ENCODE results near the gene TAB2. TPM values are rescaled to one million over a fixed set of nuclear protein-coding genes. Genes with fewer than 3 reads are reported as not detected.

Gene TAB2
- total RNA-seq, 1 experiment from 2014 or later: 56.7 TPM

- no peak overlapping the region for H3K9ac ChIP-seq (ENCODE audit: low read length)
- no peak overlapping the region for H3K4me3 ChIP-seq (replicated peaks in 1 of 2; ENCODE audit: low read depth in 1 of 2, low read length in 2 of 2)
- H3K4me2 ChIP-seq (ENCODE audit: low read length): peak overlapping the region; percentile 40; the same call in 1 of the 2 replicates
- TF ChIP-seq ATF3 (IDR thresholded peaks at IDR 0.05): no peak
- TF ChIP-seq CBX3 (IDR thresholded peaks at IDR 0.05; ENCODE audit: low read depth): peak; percentile 15; the same call in 1 of the 2 replicates
- H4K20me1 ChIP-seq (ENCODE audit: insufficient read depth): peaks cover 5% of the 10 kb centered on the region; the same call in 1 of the 2 replicates
- ChIA-PET RAD21 (ENCODE audit: low non-redundant PET in 1 of 2, low total read pairs in 2 of 2, uncharacterized antibody in 2 of 2, unreplicated experiment in 2 of 2) (no interaction called here), CTCF (no interaction called here), POLR2A (no interaction called here)
- ATAC-seq (no peak), DNase-seq (ENCODE audit: low read depth, low spot score) (no peak)
- no peak overlapping the region for H2AFZ ChIP-seq (ENCODE audit: low read depth, low read length, poor library complexity, severe bottlenecking)
- H3K36me3 ChIP-seq (ENCODE audit: control insufficient read depth in 1 of 2, insufficient read depth in 2 of 2, low read length in 2 of 2): no peaks in the 10 kb centered on the region
- H3K9me3 ChIP-seq (ENCODE audit: control insufficient read depth in 1 of 2, insufficient read depth in 1 of 2, low read depth in 1 of 2, low read length in 2 of 2): no peaks in the 10 kb centered on the region
- H3K27me3 ChIP-seq (ENCODE audit: insufficient read depth, low read length): no peaks in the 10 kb centered on the region
- H3K4me1 ChIP-seq (ENCODE audit: control insufficient read depth in 1 of 2, insufficient read depth in 2 of 2, low read length in 2 of 2): peaks cover 12 to 22% of the 10 kb centered on the region in 2 experiments
- H3K79me2 ChIP-seq (ENCODE audit: insufficient read depth, low read length): peaks cover 93% of the 10 kb centered on the region
- H3K27ac ChIP-seq (ENCODE audit: low read depth, low read length): no peak overlapping the region
- no TSS peak for BruUV-seq (replicated peaks)
- no peaks in the 10 kb centered on the region for H3K9me2 ChIP-seq (ENCODE audit: insufficient read depth)
- intact Hi-C loops (cut with micrococcal nuclease): no loop called here
Measured at GRCh38 chr6:149362289-149362688, 44.8 kb downstream of the TAB2 start.

DNA sequence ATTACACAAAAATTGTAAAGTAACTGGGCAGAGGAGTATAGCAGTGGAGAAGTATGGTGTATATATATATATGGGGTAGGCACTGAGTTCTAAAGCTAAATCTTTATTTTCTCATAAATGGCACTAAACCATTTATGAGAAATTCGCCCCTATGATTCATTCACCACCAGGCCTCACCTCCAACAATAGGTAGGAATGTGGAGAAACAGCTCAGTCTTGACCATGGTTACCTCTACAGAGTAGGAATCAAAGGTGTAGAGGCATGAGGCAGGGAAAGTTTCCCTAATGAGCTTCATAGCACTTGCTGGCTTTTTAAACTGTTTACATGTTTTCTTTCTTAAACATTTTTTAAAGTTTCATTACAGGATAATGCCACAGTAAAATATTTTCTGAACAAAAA, 45.6 kb downstream of the TAB2 start:
- Histone ChIP-seq H3K36me3 (ENCODE audit: control insufficient read depth in 1 of 2, insufficient read depth in 2 of 2, low read length in 2 of 2) (no peaks in the 10 kb centered on the region), H2AFZ (ENCODE audit: low read depth, low read length, poor library complexity, severe bottlenecking) (no peak overlapping the region), H3K4me2 (ENCODE audit: low read length) (peak overlapping the region; percentile 40), H3K27ac (ENCODE audit: low read depth, low read length) (no peak overlapping the region), H3K4me3 (replicated peaks in 1 of 2; ENCODE audit: low read depth in 1 of 2, low read length in 2 of 2) (no peak overlapping the region), H4K20me1 (ENCODE audit: insufficient read depth) (peaks cover 5% of the 10 kb centered on the region; the same call in 1 of the 2 replicates), H3K79me2 (ENCODE audit: insufficient read depth, low read length) (peaks cover 98% of the 10 kb centered on the region), H3K27me3 (ENCODE audit: insufficient read depth, low read length) (no peaks in the 10 kb centered on the region), H3K4me1 (ENCODE audit: control insufficient read depth in 1 of 2, insufficient read depth in 2 of 2, low read length in 2 of 2) (peaks cover 12 to 22% of the 10 kb centered on the region in 2 experiments), H3K9ac (ENCODE audit: low read length) (no peak overlapping the region), H3K9me2 (ENCODE audit: insufficient read depth) (no peaks in the 10 kb centered on the region), H3K9me3 (ENCODE audit: control insufficient read depth in 1 of 2, insufficient read depth in 1 of 2, low read depth in 1 of 2, low read length in 2 of 2) (no peaks in the 10 kb centered on the region)
- intact Hi-C loops (cut with micrococcal nuclease): no loop called here
- ChIA-PET CTCF (no interaction called here), POLR2A (no interaction called here), RAD21 (ENCODE audit: low non-redundant PET in 1 of 2, low total read pairs in 2 of 2, uncharacterized antibody in 2 of 2, unreplicated experiment in 2 of 2) (no interaction called here)
- peak; percentile 24 for DNase-seq (ENCODE audit: low read depth, low spot score)
- peak; percentile 84 for ATAC-seq
- TF ChIP-seq MAX (IDR thresholded peaks at IDR 0.05): peak; percentile 44; the same call in 1 of the 2 replicates
- no peak for TF ChIP-seq POLR2AphosphoS5 (IDR thresholded peaks at IDR 0.05; ENCODE audit: low read depth, low read length)
- peak; percentile 46 for TF ChIP-seq SP1 (IDR thresholded peaks at IDR 0.05; ENCODE audit: low read depth)
- peak; percentile 41; the same call in 1 of the 2 replicates for TF ChIP-seq FOSL1 (IDR thresholded peaks at IDR 0.05; ENCODE audit: low read depth)
- peak; percentile 33; the same call in 1 of the 2 replicates for TF ChIP-seq CEBPB (IDR thresholded peaks at IDR 0.05; ENCODE audit: low read depth)
- peak; percentile 60 for TF ChIP-seq JUND (IDR thresholded peaks at IDR 0.05)
- TF ChIP-seq, protein P1, sequence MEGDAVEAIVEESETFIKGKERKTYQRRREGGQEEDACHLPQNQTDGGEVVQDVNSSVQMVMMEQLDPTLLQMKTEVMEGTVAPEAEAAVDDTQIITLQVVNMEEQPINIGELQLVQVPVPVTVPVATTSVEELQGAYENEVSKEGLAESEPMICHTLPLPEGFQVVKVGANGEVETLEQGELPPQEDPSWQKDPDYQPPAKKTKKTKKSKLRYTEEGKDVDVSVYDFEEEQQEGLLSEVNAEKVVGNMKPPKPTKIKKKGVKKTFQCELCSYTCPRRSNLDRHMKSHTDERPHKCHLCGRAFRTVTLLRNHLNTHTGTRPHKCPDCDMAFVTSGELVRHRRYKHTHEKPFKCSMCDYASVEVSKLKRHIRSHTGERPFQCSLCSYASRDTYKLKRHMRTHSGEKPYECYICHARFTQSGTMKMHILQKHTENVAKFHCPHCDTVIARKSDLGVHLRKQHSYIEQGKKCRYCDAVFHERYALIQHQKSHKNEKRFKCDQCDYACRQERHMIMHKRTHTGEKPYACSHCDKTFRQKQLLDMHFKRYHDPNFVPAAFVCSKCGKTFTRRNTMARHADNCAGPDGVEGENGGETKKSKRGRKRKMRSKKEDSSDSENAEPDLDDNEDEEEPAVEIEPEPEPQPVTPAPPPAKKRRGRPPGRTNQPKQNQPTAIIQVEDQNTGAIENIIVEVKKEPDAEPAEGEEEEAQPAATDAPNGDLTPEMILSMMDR (IDR thresholded peaks at IDR 0.05 in 2 of 3, conservative IDR thresholded peaks at IDR 0.05 in 1 of 3; ENCODE audit: borderline replicate concordance in 1 of 3, insufficient read depth in 1 of 3, low read depth in 2 of 3, low read length in 2 of 3): no peak
- BruUV-seq (replicated peaks): no TSS peak

All from HCT116 (cell line).